NCI-H128 (cell line): ENCODE measurements around the gene FOSB.
A peak's percentile ranks its signal among the peaks of the same experiment; 100 is the strongest.

Experiments used
- DNase-seq: peaks from one replicate; lab custom pipeline; 2025; ENCODE audit not compliant: unreplicated experiment; lab: John Stamatoyannopoulos, UW

The FOSB gene

DNA sequence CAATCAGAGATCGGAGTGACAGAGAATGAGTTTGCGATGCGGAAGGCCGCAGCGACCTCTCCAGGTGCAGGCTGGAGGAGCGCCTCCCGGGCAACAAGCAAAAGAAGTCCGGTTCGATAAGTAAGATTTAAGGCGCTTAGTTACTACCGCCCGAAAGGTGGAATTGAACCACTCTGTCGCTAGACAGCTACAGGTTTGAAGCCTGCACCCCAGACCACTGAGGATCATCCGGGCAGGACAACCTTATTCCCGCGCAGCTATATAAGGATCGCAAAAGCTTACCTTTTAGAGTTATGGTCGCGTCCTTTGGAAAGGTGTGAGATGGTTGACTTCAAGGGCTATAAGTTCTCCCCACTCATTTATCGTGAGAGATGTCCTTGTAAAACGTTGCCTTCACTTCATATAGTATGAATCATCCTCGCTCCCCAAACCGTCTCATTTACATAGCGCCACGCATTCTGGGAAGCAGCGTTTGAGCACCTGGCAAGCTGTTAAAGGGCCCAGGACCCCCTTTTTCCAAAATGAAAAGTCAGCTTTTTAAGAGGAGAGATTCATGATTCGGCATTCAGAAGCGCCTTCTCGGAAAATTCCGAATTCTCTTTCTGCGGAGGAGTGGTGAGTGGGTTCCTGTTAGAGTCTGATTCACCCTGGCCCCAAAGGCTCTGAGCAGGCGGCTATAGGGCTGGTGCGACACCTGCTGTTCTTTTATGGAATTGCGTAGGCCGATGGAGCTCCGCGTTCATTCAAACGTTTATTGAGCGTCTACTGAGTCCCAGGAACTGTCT lies 10.8 kb downstream of the FOSB start:
- DNase-seq, result peak; percentile 71

DNA sequence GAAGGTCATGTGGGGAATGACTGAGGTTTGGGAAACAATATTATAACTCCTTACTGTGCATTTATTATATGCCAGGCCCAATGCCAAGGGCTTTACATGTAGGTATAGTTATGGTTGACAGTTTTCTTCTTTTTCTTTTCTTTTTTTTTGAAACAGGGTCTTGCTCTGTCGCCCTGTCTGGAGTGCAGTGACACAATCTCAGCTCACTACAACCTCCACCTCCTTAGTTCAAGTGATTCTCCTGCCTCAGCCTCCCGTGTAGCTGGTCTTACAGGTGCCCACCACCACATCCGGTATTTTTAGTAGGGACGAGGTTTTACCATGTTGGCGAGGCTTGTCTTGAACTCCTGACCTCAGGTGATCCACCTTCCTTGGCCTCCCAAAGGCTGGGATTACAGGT lies 15.2 kb downstream of the FOSB start:
- no peak for DNase-seq

DNA sequence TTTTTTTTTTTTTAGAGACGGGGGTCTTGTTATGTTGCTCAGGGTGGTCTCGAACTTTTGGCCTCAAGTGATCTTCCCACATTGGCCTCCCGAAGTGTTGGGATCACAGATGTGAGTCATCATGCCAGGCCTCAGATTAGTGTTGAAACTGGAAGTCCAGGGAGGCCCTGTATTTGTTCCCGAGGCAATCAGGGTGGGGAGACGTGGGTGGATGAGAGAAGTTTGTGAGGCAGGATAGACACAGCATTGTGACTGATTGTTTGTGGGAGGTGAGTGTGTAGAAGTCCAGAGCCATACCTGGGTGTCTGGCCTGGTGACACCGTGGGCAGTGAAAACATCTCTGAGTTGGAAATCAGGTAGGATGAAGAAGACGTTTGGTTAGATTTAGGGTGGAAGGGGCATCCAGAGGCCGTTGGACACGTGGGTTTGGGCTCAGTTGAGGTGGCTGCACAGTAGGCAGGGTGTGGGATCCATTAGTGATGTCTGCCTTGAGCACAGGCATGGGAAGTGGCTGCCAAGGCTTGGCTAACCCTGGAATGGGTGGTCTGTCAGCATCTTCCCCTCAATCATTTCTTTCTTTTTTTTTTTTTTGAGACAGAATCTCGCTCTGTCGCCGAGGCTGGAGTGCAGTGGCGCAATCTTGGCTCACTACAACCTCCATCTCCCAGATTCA lies 16.6 kb downstream of the FOSB start:
- DNase-seq, result no peak

DNA sequence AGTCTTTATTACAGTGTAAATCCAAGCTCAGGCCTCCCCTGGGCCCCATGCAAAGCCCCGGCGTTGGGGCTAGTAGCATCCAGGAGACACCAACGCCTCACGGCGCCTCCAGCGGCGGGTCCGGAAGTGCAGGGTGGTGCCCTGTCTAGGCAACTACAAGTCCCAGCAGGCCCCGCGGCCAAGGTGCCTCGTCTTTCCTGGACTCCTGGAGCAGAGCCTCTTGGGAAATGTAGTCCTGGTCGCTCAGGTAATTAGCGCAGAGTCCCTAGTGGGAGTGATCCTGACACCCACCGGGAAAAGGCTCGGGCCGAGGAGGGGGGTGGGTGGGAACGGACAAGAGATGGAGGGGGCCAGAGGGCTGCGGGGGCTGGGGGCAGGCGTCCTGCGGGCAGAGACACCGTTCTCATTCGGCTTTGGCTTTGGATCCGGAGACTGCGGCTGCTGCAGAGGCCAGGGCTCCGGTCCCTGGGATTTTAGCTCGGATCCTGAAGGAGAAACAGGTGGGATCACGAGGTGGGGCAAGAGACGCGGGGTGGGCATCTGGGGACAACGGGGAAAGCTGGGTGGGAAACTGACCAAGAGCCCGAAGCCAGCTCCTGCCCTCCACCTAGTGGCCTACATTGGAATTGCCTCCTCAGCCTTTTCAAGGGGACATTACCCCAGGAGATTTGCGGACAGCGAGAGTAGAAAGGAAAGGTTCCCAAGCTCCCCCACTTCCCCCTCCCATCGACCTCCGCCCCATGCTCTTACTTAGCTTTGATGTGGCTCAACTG lies 17.7 kb downstream of the FOSB start:
- DNase-seq, result peak; percentile 94

DNA sequence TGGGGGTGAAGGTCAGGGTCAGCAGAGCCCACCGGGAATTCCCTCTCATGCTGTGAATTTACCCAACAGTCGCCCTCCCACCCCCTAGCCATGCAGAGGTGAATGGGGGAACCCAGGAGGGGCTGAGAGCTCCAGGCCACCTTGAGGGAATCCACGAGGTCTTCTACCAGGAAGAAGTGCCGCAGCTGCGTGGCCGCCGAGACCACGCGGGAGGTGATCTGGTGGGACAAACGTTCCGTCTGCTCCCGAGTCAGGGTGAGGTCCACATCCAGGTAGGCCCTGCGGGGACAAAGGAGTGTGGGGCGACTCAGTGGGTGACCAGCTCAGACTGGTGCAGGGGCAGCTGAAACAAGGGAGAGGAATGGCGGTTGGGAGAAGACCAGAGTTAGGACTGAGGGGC lies 20.9 kb downstream of the FOSB start:
- DNase-seq, result no peak

DNA sequence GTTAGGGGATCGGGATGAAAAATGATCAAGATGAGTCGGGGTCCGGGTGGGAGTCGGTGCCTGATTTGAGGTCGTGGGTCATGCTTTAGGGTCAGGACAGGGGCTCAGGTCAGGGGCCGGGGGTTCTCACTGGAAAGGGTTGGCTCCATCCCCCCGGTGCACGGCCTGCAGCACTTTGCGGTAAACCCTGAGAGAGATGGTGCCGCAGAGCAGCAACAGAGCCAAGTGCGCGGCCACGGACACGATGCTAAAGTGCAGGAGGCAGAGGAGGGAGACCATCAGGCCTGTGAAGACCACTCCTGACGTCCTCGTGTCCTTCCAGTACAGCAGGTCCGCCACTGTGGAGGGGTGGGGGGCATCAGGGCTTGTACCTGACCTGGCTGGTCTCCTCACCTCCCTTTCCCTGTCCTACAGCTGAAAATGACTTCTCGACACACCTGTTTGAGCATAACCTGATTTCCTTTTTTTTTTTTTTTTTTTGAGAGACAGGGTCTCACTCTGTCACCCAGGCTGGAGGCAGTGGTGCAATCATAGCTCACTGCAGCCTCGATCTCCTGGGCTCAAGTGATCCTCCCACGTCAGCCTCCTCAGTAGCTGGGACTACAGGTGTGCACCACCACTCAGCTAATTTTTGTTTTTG lies 21.5 kb downstream of the FOSB start:
- DNase-seq, result no peak

DNA sequence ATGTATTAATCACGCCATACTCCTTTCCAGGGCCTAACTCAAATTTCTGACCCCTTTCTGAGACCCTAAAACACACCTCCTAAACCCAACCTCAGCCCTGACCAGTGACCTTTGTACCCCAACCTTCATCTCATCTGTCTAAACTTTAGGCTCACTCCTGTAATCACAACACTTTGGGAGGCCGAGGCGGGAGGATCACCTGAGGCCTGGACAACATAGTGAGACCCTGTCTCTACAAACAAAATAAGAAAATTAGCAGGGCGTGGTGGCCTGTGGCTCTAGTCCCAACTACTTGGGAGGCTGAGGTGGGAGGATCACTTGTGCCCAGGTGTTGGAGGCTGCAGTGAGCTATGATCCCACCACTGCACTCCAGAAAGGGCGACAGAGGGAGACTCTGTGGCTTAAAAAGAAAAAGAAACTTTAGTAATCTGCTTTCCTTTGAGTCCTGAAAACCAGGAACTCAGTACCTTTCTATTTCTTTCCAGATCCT lies 24.4 kb downstream of the FOSB start:
- no peak for DNase-seq

DNA sequence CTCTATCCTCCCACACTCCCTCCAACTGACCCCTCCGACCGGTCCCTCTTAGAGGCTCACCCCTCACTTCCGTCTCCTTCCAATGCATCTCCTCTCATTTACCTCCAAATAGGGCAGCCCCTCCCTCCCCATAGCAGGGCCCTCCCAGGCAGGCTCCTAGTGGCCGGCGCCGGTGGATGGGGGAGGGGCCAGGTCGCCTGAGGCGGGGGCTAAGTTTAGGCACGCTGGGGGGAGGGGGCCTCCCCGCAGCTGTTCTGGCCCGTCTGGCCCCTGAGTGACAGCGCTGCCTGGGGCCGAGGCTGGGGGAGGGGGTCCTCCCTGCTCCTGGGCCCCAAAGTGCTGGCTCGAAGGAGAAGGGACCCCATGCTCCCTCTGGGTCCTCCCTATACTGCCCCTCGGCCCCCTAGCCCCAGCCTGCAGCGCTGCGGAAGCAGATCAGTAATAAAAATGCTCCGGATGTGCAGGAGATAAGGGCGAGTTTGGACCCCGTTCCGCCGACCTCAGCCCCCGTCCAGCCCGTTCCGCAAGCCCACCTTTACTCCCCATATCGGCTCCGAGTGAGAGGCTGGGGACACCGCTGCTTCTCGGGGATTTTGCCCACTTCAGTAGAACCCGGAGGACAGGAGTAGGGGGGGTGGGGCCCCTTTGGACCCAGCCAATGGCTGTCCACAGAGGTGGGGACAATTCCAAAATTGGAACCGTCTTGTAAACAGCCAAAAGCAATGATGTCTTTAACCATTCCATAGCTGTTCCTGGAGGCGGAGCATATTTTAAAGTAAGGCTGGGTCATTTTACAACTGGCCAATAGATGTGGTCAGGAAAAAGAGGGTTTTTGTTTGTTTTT lies 25.1 kb downstream of the FOSB start:
- DNase-seq, result no peak

DNA sequence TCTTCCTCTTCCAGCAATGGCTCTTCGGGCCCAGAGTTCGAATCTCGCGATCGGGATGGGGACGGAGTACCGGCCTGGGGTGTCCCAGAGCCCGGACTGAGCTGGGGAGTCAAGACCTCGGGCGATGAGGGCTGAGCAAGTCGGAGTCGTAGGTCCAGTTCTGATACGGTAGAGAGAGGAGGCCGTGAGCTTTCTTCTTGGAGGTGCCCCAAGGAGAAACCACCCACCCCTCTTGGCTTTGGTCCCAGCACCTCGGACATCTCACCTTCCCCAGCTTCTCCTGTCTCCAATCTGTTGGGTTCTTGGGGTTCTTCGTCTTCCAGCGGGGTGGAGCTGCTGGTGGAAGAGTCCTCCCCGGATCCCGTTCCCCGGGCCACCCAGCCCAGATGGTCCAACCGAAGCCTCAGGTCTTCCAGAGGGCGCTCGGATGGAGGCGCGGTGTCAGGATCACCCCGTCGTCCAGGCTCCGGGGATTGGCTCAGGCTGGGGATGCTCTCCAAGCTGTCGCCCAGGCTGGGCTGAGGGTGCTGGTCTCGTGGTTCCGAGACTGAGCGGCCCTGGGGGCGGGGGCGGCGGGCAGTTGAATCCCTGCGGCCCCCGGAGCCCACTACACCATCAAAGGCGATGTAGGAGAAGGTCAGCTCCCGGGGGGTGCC lies 26.6 kb downstream of the FOSB start:
- DNase-seq, result no peak

DNA sequence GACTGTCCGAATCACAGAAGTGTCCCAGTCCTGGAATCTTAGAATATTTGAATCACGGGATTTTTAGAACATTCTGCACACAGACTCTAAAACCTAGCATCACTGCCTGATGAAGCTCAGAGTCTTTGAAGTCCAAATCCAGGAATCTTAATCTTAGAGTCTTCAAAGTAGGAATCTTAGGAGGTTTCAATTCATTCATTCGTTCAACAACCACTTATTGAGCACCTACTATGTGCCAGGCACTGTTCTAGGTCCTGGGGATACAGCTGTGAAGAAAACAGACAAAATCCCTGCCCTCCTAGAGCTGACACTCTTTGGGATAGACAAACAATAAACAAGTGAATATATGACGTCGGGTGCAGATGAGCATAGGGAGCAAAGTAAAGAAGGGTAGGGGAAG lies 27.4 kb downstream of the FOSB start:
- DNase-seq, result no peak

DNA sequence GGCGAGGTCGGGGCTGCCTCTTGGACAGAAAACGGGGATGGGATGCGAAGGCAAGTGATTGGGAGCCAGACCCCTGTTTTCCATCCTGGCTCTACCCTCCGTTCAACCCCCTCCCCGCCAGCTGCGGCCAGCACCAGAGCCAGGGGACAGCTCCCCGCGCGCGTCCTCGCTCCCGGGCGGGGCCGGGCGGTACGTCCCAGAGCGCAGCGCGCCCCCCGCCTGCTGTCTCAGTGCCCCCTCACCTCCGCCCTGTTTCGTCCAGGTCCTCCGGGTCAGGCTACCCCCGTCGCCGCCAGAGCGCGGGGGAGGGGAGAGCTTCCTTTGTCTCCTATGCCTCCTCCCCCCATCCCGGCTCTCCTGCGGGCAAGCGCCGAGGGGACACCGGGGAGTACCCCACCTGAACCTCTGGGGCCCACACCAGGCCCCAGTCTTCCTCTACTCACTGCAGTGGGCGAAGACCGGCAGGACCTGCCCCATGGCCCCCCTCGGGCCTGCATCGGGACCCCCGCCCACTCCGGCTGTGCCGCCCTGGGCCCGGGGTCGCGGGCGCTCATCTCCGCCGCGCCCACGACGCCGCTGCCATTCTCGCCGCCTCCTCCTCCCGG lies 28.7 kb downstream of the FOSB start:
- no peak for DNase-seq

DNA sequence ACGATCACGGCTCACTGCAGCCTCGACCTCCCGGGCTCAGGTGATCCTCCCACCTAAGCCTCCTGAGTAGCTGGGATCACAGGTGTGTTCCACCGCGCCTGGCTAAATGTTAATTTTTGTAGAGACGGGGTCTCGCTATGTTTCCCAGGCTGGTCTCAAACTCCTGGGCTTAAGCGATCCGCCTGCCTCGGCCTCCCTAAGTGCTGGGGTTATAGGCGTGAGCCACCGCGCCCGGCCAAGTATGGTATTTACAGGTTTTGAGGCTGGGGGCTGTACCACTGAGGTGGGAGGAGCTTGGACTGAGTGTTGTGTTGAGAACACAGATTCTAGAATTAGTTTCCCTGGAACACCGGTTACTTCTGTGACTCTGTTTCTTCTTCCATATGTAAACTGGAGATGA lies 30.0 kb downstream of the FOSB start:
- no peak for DNase-seq

DNA sequence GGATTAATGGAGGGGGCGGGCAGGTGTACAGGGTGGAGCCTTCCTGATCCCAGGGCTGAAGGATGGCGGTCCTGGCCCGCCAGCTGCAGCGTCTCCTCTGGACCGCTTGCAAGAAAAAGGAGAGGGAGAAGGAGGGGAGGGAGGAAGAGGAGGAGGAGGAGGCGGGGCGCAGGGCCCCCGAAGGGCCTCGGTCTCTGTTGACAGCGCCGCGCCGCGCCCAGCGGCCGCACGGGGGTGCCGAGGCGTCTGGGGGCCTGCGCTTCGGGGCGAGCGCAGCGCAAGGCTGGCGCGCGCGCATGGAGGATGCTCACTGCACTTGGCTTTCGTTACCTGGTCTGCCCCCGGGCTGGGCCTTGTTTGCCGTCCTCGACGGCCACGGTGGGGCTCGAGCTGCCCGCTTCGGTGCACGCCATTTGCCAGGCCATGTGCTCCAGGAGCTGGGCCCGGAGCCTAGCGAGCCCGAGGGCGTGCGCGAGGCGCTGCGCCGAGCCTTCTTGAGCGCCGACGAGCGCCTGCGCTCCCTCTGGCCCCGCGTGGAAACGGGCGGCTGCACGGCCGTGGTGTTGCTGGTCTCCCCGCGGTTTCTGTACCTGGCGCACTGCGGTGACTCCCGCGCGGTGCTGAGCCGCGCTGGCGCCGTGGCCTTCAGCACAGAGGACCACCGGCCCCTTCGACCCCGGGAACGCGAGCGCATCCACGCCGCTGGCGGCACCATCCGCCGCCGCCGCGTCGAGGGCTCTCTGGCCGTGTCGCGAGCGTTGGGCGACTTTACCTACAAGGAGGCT lies 30.8 kb downstream of the FOSB start, which contains the start of gene PPM1N:
TSS of gene PPM1N (plus strand) at position 33 of the 785 bp plus-strand sequence. CDS start at position 63, 30 bp downstream.
- peak; percentile 14 for DNase-seq

DNA sequence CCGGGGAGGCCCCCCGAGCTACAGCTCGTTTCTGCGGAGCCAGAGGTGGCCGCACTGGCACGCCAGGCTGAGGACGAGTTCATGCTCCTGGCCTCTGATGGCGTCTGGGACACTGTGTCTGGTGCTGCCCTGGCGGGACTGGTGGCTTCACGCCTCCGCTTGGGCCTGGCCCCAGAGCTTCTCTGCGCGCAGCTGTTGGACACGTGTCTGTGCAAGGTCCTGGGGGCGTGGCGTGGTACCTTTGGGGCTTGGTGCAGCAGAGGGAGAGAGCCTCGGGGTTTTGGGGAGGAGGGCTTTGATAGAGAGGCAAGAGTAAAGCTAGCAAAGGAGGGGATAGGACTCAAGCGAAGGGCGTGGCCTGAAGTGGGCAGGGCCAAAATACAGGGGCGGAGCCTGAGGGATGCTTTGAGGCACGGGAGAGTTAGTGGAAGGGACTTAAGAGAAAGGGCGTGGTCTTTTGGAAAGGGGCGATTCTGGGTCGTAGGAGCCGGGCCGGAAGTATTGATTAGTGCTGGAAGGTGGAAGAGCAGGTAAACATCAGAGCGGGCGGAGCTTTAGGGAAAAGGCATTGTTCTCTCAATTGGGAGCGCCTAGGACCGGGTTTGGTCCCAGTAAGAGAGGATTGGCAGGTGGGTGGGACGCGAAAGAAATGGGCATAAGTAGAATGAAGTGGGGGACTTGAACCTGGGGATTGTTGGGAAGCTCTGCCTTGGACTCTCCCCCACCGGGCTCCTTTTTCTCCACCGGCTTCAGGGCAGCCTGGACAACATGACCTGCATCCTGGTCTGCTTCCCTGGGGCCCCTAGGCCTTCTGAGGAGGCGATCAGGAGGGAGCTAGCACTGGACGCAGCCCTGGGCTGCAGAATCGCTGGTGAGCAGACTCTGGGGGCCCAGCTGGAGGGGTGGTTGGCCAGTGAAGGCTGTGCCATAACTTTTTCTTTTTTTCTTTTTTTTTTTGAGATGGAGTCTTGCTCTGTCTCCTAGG lies 31.7 kb downstream of the FOSB start:
- peak; percentile 58 for DNase-seq

DNA sequence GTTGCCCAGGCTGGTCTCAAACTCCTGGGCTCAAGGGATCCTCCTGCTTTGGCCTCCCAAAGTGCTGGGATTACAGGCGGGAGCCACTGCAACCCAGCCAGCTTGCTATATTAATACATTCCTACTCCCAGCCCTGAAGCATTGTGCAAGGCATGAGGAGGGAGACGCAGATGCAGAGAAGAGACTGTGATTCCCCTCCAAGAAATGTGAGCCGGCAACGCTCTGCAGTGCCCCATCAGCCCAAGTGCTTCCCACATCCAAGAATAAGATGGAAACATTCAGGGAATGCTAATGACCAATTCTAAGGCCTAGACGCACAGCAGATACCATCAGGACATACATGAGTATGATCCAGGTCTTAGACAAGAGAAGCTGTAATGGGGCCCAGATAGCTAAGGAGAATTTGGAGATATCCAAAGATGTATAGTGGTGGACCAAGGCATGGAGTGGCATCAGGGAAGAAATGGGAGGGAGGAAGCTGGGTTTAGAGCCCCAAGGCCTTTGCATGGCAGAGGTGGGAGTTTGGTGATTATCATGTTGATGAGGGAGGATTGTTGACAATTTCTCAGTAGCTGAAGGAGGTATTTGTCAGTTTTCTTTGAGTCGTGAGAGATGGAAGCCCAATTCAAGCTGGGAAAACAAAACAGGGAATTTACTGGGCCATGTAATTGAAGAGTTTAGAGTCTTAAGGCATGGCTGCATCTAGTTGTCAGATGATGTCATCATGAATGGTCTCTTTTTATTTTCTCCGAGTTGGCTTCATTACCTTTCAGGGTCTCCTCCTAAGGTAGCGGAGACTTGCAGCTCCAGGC lies 33.3 kb downstream of the FOSB start:
- DNase-seq, result no peak

DNA sequence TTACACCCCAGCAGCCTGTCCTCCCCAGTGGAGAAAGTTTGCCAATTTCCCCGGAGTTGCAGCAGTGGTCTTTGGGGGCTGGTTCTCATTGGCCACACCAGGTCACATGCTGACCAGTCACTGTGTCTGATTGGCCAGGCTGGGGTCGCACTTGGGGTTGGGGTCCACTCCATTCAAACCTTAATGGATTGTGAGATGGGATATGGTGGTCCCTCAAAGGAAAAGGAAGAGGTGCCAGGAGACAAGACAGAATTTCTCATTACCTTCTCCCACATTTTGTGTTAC lies 33.9 kb downstream of the FOSB start:
- no peak for DNase-seq

DNA sequence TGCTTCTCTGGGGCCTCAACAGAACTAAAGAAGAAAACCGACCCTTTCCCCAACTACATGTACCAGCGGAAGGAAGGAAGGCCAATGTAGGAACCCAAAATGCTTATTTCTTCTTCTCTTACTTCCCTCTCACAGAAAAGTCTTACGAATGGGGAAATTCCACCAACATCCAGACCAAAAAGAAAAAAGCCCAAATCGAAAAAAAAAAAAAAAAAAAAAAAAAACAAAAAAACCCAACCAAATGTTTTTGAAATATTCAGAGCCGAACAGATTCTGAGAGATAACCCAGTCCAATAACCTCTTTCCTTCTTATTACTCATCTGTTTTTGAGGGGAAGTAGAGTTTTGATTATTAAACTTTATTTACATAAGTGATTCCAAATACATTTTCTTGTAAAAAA lies 34.3 kb downstream of the FOSB start:
- no peak for DNase-seq
